DMS 273 (cell line): Measurements from ENCODE around the gene CTDNEP1.
"Not testable (repeated sequence)": the region's sequence is repeated elsewhere in the genome, so short reads cannot be mapped to it uniquely, and the experiment has no call there.

Experiments used
- DNase-seq: peaks from one replicate; lab custom pipeline; 2025; ENCODE audit not compliant: unreplicated experiment; lab: John Stamatoyannopoulos, UW

CTDNEP1 gene

GRCh38 chr17:7249214-7249613 is 2.3 kb downstream of the CTDNEP1 start:
- DNase-seq: no peak

GRCh38 chr17:7248796-7249195 is 2.7 kb downstream of the CTDNEP1 start:
- DNase-seq: no peak

- no peak for DNase-seq
Observed at GRCh38 chr17:7246779-7247178, 4.8 kb downstream of the CTDNEP1 start.

- DNase-seq: not testable (repeated sequence)
Observed at GRCh38 chr17:7243838-7244237, 7.7 kb downstream of the CTDNEP1 start.

- DNase-seq: no peak
Observed at GRCh38 chr17:7243453-7243729, 8.1 kb downstream of the CTDNEP1 start.

GRCh38 chr17:7242717-7243452 is 8.6 kb downstream of the CTDNEP1 start:
- DNase-seq: peak; percentile 96

- peak; percentile 92 for DNase-seq
Observed at GRCh38 chr17:7241783-7242716, 9.5 kb downstream of the CTDNEP1 start, which contains the start of gene GABARAP. Gene GABARAP (minus strand): TSS chr17:7242449. CDS start chr17:7242330, 119 bp downstream.

GRCh38 chr17:7241090-7241733 is 10.3 kb downstream of the CTDNEP1 start:
- DNase-seq: no peak

- DNase-seq: no peak
Observed at GRCh38 chr17:7240375-7240774, 11.2 kb downstream of the CTDNEP1 start.

GRCh38 chr17:7239091-7240027 is 12.2 kb downstream of the CTDNEP1 start, which contains the start of gene PHF23:
Gene PHF23 (minus strand): TSS chr17:7239457. CDS start chr17:7239279, 178 bp downstream.
- DNase-seq: peak; percentile 99

GRCh38 chr17:7238420-7239090 is 13.0 kb downstream of the CTDNEP1 start:
- DNase-seq: peak; percentile 61

GRCh38 chr17:7237761-7238419 is 13.6 kb downstream of the CTDNEP1 start:
- peak; percentile 85 for DNase-seq

- no peak for DNase-seq
Observed at GRCh38 chr17:7237266-7237760, 14.2 kb downstream of the CTDNEP1 start.

- no peak for DNase-seq
Observed at GRCh38 chr17:7236808-7237207, 14.7 kb downstream of the CTDNEP1 start.

GRCh38 chr17:7235693-7236665 is 15.6 kb downstream of the CTDNEP1 start:
- DNase-seq: no peak

GRCh38 chr17:7234083-7234951 is 17.2 kb downstream of the CTDNEP1 start, which contains the start of gene DVL2:
Gene DVL2 (minus strand): TSS chr17:7234517. CDS start chr17:7234262, 255 bp downstream.
- peak; percentile 95 for DNase-seq

GRCh38 chr17:7233701-7234082 is 17.8 kb downstream of the CTDNEP1 start:
- DNase-seq: no peak
